Lung (tissue), 12 donors: ENCODE data around the gene GNAI2. TPM values are rescaled to one million over a fixed set of nuclear protein-coding genes. Genes with fewer than 3 reads are reported as not detected.

ENCODE experiments used
- ATAC-seq: fragments of 200-7000 bp; cut with Tn5 transposase; one replicate; pipeline ENCODE4 v1.9.1; 2020; ENCODE audit warnings: moderate number of reproducible peaks; ENCODE audit not compliant: insufficient read depth, low FRiP score
- DNase-seq, 3 donors: peaks; one replicate each; pipeline ENCODE4 v3.0.0-alpha.2; 2013 to 2017
- H3K27ac ChIP-seq, 2 donors: one replicate each; pipeline ENCODE4 v1.5.1; 2013; ENCODE audit warnings: mild to moderate bottlenecking in 2 of 2, moderate library complexity in 2 of 2, control low read depth in 1 of 2, inconsistent platforms in 1 of 2, low read depth in 1 of 2, low read length in 1 of 2
- H3K27me3 ChIP-seq, 3 donors: one replicate each; pipeline ENCODE4 v1.5.1; 2013; ENCODE audit warnings: low read length in 2 of 3; ENCODE audit not compliant: control insufficient read depth in 3 of 3, insufficient read depth in 3 of 3
- H3K36me3 ChIP-seq, 4 donors: one replicate each; pipeline ENCODE4 v1.5.1; 2013; ENCODE audit warnings: low read length in 4 of 4, mild to moderate bottlenecking in 1 of 4, moderate library complexity in 1 of 4; ENCODE audit not compliant: control insufficient read depth in 4 of 4, insufficient read depth in 4 of 4
- H3K4me1 ChIP-seq, 5 donors: one replicate each; pipeline ENCODE4 v1.5.1; 2013; ENCODE audit warnings: low read length in 5 of 5, mild to moderate bottlenecking in 2 of 5, moderate library complexity in 1 of 5; ENCODE audit not compliant: control insufficient read depth in 5 of 5, insufficient read depth in 5 of 5
- H3K4me3 ChIP-seq: one replicate; pipeline ENCODE4 v1.5.1; 2013; ENCODE audit warnings: mild to moderate bottlenecking, control low read depth, moderate library complexity
- H3K9ac ChIP-seq, 2 donors: one replicate each; pipeline ENCODE4 v1.5.1; 2013; ENCODE audit warnings: low read length in 2 of 2, control low read depth in 1 of 2; ENCODE audit not compliant: insufficient read depth in 1 of 2
- H3K9me3 ChIP-seq, 4 donors: one replicate each; pipeline ENCODE4 v1.5.1; 2013; ENCODE audit warnings: low read length in 3 of 4, mild to moderate bottlenecking in 1 of 4, moderate library complexity in 1 of 4; ENCODE audit not compliant: control insufficient read depth in 4 of 4, insufficient read depth in 3 of 4
- WGBS, 2 donors: extraction: QIAGEN DNeasy Blood & Tissue Kit; methylation state at CpG; one replicate each; pipeline ENCODE4 v1.1.7; 2013; 5-methylcytosine and 5-hydroxymethylcytosine counted together
- polyA plus RNA-seq, 2 donors: library from polyadenylated mRNA; stranded (reverse); fragments of 200-250 nt; gene quantifications; one replicate each; pipeline ENCODE4 v1.2.1, GENCODE V29; 2013
- total RNA-seq, 2 donors: library from RNA; depleted of rRNA in 1 of 2; stranded (reverse); fragments of >200 nt in 1 of 2; gene quantifications; one replicate each; pipeline ENCODE4 v1.2.1, GENCODE V29; 2014 to 2021
- TF ChIP-seq, protein P1 (sequence below): IDR thresholded peaks from 2 replicates; pipeline ENCODE4 v1.5.1; 2012; ENCODE audit warnings: mild to moderate bottlenecking; ENCODE audit errors: control extremely low read depth, extremely low read depth
- donor health status: control.
- donor health status: control.
- donor health status: Bipolar disorder and iron deficiency.
- donor health status: healthy.
- donor health status: DM: yes; HTN: yes; CAD: no.

The GNAI2 gene
- total and polyA plus RNA-seq, 4 donors, result 217 to 364 (median 278) TPM

DNA sequence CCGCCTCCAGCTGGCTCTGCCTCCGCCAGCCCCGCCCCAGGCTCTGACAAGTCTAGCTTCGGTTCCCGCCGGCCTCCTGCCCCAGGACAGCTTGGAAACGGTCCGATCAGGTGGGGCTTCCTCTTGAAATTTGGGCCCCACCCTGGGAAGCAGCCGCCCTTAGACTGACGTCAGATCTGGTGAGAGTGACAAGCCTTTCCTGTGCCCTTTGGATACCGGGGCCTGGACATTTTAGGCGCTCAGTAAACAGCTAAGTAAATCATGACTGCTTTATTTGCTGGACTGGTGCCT, 63.6 kb downstream of the GNAI2 start:
- no peaks in the 10 kb centered on the region for H3K9me3 ChIP-seq
- no peaks in the 10 kb centered on the region for H3K27me3 ChIP-seq
- H3K27ac ChIP-seq, result peak overlapping the region; percentile 85 to 95
- H3K4me3 ChIP-seq, result peak overlapping the region; percentile 6
- ATAC-seq (no peak), DNase-seq (no peak)
- peak overlapping the region; percentile 51 to 85 for H3K9ac ChIP-seq
- 1% methylated on average over 12 of the region's 12 CpGs for WGBS, 2 donors
- H3K36me3 ChIP-seq, result peaks cover 0 to 4% (median 0%) of the 10 kb centered on the region in 4 donors
- H3K4me1 ChIP-seq, result peaks cover 10 to 31% (median 17%) of the 10 kb centered on the region in 5 donors
- TF ChIP-seq, protein P1, sequence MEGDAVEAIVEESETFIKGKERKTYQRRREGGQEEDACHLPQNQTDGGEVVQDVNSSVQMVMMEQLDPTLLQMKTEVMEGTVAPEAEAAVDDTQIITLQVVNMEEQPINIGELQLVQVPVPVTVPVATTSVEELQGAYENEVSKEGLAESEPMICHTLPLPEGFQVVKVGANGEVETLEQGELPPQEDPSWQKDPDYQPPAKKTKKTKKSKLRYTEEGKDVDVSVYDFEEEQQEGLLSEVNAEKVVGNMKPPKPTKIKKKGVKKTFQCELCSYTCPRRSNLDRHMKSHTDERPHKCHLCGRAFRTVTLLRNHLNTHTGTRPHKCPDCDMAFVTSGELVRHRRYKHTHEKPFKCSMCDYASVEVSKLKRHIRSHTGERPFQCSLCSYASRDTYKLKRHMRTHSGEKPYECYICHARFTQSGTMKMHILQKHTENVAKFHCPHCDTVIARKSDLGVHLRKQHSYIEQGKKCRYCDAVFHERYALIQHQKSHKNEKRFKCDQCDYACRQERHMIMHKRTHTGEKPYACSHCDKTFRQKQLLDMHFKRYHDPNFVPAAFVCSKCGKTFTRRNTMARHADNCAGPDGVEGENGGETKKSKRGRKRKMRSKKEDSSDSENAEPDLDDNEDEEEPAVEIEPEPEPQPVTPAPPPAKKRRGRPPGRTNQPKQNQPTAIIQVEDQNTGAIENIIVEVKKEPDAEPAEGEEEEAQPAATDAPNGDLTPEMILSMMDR, result no peak

DNA sequence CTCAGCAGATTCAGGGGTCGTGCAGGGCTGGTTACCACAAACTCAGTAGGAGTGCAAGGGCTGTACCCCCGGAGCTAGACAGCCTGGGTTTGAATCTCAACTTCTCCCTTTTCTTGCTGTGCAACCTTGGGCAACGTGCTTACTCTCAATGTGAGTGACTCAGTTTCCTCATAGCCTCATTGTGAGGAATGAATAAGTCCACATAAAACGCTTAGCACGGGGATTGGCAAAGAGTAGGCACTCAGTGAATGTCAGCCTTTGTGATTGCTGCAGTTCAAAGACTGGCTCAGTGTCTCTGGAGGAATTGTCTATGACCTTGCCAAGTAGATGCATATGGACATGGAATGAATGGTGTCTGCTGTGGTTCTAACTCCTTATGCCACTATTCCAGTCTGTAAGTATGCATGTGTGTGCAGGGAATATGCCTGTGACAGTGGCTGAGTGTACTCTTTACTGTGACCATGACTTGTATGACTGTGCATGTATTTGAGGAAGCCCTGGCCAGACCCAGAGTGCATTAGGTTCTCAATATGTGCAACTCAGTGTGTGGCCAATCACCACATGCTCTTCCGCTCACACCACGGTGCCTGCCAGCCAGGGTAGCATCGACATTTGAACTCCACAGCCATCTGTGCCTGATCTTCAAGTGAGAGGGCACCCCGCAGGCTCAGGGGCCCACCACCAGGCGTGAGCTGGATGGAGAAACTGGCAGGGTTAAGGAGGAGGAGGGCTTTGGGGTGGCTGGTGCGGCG, 64.1 kb downstream of the GNAI2 start:
- Histone ChIP-seq H3K4me3 (peak overlapping the region; percentile 6), H3K36me3 (peaks cover 0 to 4% (median 0%) of the 10 kb centered on the region in 4 donors), H3K27me3 (no peaks in the 10 kb centered on the region), H3K4me1 (peaks cover 10 to 31% (median 17%) of the 10 kb centered on the region in 5 donors), H3K9me3 (no peaks in the 10 kb centered on the region), H3K27ac (peak overlapping the region; percentile 85 to 95), H3K9ac (peak overlapping the region; percentile 51 to 85)
- TF ChIP-seq, protein P1, result no peak
- WGBS, 2 donors, result 37 to 41% methylated on average over 12 of the region's 12 CpGs
- DNase-seq (peak in 1 of 3 donors; percentile 44), ATAC-seq (no peak)

- Histone ChIP-seq H3K27me3 (no peaks in the 10 kb centered on the region), H3K4me1 (peaks cover 10 to 31% (median 17%) of the 10 kb centered on the region in 5 donors), H3K9me3 (no peaks in the 10 kb centered on the region), H3K4me3 (no peak overlapping the region), H3K36me3 (peaks cover 0 to 4% (median 0%) of the 10 kb centered on the region in 4 donors), H3K9ac (no peak overlapping the region), H3K27ac (peak overlapping the region; percentile 85 to 95)
- ATAC-seq (no peak), DNase-seq (no peak)
- TF ChIP-seq, protein P1, result no peak
- 81 to 84% methylated on average over 6 of the region's 6 CpGs for WGBS, 2 donors
Observed at GRCh38 chr3:50300681-50301254, 64.8 kb downstream of the GNAI2 start.
